ENCODE data around the gene OR3A1.
"Not testable (repeated sequence)": the region's sequence is repeated elsewhere in the genome, so short reads cannot be mapped to it uniquely, and the experiment has no call there.

Gene OR3A1, protein sequence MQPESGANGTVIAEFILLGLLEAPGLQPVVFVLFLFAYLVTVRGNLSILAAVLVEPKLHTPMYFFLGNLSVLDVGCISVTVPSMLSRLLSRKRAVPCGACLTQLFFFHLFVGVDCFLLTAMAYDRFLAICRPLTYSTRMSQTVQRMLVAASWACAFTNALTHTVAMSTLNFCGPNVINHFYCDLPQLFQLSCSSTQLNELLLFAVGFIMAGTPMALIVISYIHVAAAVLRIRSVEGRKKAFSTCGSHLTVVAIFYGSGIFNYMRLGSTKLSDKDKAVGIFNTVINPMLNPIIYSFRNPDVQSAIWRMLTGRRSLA

GRCh38 chr17:3298260-3298659 is at the start of gene OR3A1:
OR3A1 (minus strand) TSS chr17:3298360; CDS start chr17:3292582, 5,778 bp downstream.
- DNase-seq = no peak

- DNase-seq = not testable (repeated sequence)
Measured at GRCh38 chr17:3342782-3343181, 44.6 kb upstream of the OR3A1 start.

GRCh38 chr17:3335876-3336275 is 37.7 kb upstream of the OR3A1 start:
- DNase-seq = no peak

DNA sequence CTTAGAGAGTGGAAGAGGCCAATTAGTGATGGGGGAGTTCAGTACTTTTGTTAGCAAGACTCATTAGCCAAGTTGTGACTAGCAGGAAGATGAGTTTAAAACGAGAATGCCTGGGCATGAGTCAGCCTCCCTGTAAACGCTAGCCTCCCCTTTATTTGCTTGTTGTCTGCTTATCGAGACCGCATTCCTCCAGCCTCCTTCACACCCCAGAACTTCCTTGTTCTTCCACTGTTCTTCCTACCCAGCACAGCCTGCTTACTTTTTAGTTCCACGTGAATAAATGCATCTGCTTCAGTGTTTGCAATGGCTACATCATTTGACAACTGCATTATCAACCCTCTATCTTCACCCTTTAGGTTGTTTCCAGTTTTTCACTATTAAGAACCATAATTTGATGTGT is 20.2 kb upstream of the OR3A1 start:
- no peak for DNase-seq

DNA sequence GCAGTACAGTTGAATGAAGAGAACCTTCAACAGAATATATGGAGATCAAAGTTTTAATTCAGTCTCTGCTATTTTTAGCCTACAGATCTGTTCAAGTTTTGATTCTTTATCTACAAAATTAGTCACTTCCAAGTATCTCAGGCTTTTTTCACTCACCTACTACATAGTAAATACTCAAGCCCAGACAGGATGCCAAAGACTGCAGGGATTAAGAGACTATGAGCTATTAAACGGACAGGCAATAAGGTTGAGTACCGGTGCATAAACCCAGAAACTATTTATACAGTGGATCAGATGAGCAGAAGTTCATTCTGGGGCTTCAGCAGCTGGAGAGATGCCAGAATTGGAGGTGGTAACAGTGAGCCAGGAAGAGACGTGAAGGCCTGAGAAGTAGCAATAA is 18.7 kb upstream of the OR3A1 start:
- no peak for DNase-seq

DNA sequence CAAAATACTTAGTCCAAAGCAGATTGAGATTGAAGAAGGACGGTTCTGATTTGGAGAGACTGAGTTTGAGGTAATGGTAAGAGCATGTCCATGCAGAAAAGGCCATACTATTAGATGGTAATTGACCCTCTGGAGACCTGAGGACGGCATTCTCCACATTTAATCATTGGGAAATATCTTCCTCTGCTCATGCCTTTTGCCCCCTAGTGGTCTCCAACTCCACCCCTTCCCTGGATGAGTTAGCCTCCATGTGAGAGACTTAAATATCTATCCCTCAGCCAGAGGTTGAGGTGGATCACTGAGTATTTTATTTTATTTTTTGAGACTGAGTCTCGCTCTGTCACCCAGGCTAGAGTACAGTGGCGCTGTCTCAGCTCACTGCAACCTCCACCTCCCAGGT is 10.4 kb upstream of the OR3A1 start:
- no peak for DNase-seq

DNA sequence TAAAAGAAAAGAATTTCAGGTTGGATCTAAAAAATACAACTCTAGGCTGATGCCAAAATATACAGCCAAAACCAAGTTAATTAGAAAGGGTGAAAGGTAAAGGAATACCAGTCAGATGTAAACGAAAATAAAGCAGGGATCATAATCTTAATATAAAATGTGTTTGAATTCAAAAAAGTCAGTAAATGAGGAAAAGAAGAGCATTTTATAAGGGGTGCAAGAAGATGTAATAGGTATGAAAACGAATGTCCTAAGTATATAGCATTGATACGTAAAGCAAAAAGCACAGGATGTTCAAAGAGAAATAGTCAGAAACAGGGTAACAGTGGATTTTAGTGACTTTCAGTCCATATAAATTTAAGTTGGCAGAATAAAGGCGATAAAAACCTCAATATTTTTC is 2.5 kb downstream of the OR3A1 start:
- DNase-seq = no peak

DNA sequence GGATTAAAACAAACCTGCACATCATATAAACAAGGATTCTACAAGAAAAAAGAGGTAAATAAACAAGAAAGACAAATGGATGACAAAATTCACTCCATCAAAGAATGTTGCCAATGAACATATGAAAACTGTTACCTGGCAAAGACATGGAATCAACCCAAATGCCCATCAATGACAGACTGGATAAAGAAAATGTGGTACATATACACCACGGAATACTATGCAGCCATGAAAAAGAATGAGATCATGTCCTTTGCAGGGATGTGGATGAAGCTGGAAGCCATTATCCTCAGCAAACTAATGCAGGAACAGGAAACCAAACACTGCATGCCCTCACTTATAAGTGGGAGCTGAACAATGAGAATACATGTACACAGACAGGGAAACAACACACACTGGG is 4.6 kb downstream of the OR3A1 start:
- not testable (repeated sequence) for DNase-seq

- DNase-seq = no peak
Measured at GRCh38 chr17:3282901-3283300, 15.3 kb downstream of the OR3A1 start.

- no peak for DNase-seq
Measured at GRCh38 chr17:3276126-3276525, 22.0 kb downstream of the OR3A1 start.

- DNase-seq = no peak
Measured at GRCh38 chr17:3271072-3271848, 26.9 kb downstream of the OR3A1 start.

GRCh38 chr17:3260600-3260999 is 37.6 kb downstream of the OR3A1 start:
- no peak for DNase-seq

DNA sequence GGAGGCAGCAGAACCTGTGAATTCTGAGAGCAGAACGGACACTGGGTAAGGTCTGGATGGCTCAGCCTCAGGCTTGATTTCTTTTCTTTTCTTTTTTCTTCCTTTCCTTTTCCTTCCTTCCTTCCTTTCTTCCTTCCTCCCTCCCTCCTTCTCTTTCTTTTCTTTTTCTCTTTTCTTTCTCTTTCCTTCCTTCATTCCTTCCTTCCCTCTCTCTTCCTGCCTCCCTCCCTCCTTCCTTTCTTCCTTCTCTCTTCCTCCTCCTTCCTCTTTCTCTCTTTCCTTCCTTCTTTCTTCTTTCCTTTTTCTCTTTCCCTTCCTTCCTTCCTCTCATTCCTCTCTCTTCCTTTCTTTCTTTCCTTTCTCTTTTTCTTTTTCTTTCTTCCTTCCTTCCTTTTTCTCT is 38.0 kb downstream of the OR3A1 start:
- no peak for DNase-seq

- DNase-seq = no peak
Measured at GRCh38 chr17:3256575-3256974, 41.6 kb downstream of the OR3A1 start.

DNA sequence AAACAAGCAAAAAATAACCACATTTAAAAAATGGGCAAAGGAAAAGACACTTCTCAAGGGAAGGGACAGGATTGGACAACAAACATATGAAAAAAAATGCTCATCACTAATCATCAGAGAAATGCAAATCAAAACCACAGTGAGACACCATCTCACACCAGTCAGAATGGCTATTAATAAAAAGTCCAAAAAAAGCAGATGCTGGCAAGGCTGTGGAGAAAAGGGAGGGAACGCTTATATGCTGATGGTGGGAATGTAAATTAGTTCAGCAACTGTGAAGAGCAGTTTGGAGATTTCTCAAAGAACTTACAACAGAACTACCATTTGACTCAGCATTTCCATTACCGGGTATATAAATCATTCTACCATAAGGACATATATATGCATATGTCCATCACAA is 49.1 kb downstream of the OR3A1 start:
- not testable (repeated sequence) for DNase-seq

GRCh38 chr17:3244841-3245240 is 53.3 kb downstream of the OR3A1 start:
- DNase-seq = not testable (repeated sequence)

DNA sequence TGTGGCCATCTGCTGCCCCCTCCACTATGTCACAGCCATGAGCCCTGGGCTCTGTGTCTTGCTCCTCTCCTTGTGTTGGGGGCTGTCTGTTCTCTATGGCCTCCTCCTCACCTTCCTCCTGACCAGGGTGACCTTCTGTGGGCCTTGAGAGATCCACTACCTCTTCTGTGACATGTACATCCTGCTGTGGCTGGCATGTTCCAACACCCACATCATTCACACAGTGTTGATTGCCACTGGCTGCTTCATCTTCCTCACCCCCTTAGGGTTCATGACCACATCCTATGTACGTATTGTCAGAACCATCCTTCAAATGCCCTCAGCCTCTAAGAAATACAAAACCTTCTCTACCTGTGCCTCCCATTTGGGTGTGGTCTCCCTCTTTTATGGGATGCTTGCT is 57.1 kb downstream of the OR3A1 start:
- not testable (repeated sequence) for DNase-seq

Measured in T1000 (cell line).